ENCODE results near the gene FAM13A.
"Not testable (repeated sequence)": the region's sequence is repeated elsewhere in the genome, so short reads cannot be mapped to it uniquely, and the experiment has no call there.

Gene FAM13A

GRCh38 chr4:88891636-88892035 is 165.3 kb downstream of the FAM13A start:
- DNase-seq = no peak

GRCh38 chr4:88887409-88887808 is 169.6 kb downstream of the FAM13A start:
- DNase-seq = not testable (repeated sequence)

- no peak for DNase-seq
Observed at GRCh38 chr4:88881227-88881569, 175.8 kb downstream of the FAM13A start.

- DNase-seq = no peak
Observed at GRCh38 chr4:88880501-88881226, 176.3 kb downstream of the FAM13A start.

GRCh38 chr4:88879991-88880390 is 177.0 kb downstream of the FAM13A start:
- no peak for DNase-seq

GRCh38 chr4:88878642-88879041 is 178.3 kb downstream of the FAM13A start:
- DNase-seq = no peak

GRCh38 chr4:88870428-88870827 is 186.6 kb downstream of the FAM13A start:
- DNase-seq = no peak

- no peak for DNase-seq
Observed at GRCh38 chr4:88868510-88868909, 188.5 kb downstream of the FAM13A start.

GRCh38 chr4:88866862-88867550 is 190.0 kb downstream of the FAM13A start:
- no peak for DNase-seq

- no peak for DNase-seq
Observed at GRCh38 chr4:88865466-88865865, 191.5 kb downstream of the FAM13A start.

GRCh38 chr4:88865046-88865445 is 191.9 kb downstream of the FAM13A start:
- no peak for DNase-seq

- no peak for DNase-seq
Observed at GRCh38 chr4:88860586-88860985, 196.4 kb downstream of the FAM13A start.

GRCh38 chr4:88859191-88859812 is 197.7 kb downstream of the FAM13A start:
- DNase-seq = no peak

GRCh38 chr4:88858752-88859151 is 198.2 kb downstream of the FAM13A start:
- no peak for DNase-seq

- DNase-seq = no peak
Observed at GRCh38 chr4:88857588-88857987, 199.4 kb downstream of the FAM13A start.

- DNase-seq = no peak
Observed at GRCh38 chr4:88854481-88854880, 202.5 kb downstream of the FAM13A start.

- not testable (repeated sequence) for DNase-seq
Observed at GRCh38 chr4:88853583-88853982, 203.4 kb downstream of the FAM13A start.

GRCh38 chr4:88846206-88846790 is 210.7 kb downstream of the FAM13A start:
- DNase-seq = no peak

GRCh38 chr4:88843067-88843685 is 213.8 kb downstream of the FAM13A start:
- DNase-seq = no peak

GRCh38 chr4:88841635-88842034 is 215.3 kb downstream of the FAM13A start:
- DNase-seq = no peak

GRCh38 chr4:88836216-88836615 is 220.8 kb downstream of the FAM13A start:
- DNase-seq = no peak

- no peak for DNase-seq
Observed at GRCh38 chr4:88831031-88831430, 226.0 kb downstream of the FAM13A start.

GRCh38 chr4:88830598-88830997 is 226.4 kb downstream of the FAM13A start:
- no peak for DNase-seq
